H1 (cell line): ENCODE measurements around the gene MYPN. TPM values are rescaled to one million over a fixed set of nuclear protein-coding genes. Genes with fewer than 3 reads are reported as not detected.

Experiments used
- CTCF ChIA-PET: fragments of 300-600 bp; sonication (Branson Sonifier 250); formaldehyde crosslinking; loops from one replicate; lab custom pipeline; 2021; ENCODE audit not compliant: partially characterized antibody; lab: Charles Lee
- POLR2A ChIA-PET: fragments of 300-600 bp; sonication (Branson Sonifier 250); formaldehyde crosslinking; loops from one replicate; lab custom pipeline; 2021; ENCODE audit warnings: inconsistent platforms; ENCODE audit not compliant: partially characterized antibody; lab: Charles Lee
- DNase-seq, 2 experiments: peaks; one replicate each; pipeline versions ENCODE4 v3.0.0 to v3.0.0-alpha.2; 2010 to 2022; ENCODE audit warnings: low spot score in 2 of 2, low read depth in 1 of 2, mixed read lengths in 1 of 2
- FAIRE-seq: peaks from 2 replicates; lab custom pipeline; 2011; peaks lifted over from hg19 to GRCh38; lab: Jason Lieb, UNC
- H2AFZ ChIP-seq: 2 replicates; pipeline ENCODE4 v1.8.1; 2012; ENCODE audit warnings: low read length, inconsistent platforms
- H2AK5ac ChIP-seq: 2 replicates; pipeline ENCODE4 v1.6.1; 2013; ENCODE audit warnings: low read depth, low read length
- H2BK120ac ChIP-seq: replicated peaks from 2 replicates; pipeline ENCODE3; 2013; ENCODE audit warnings: low read depth, low read length, inconsistent platforms
- H2BK12ac ChIP-seq: 2 replicates; pipeline ENCODE4 v1.6.1; 2013; ENCODE audit warnings: low read depth, low read length
- H2BK15ac ChIP-seq: 2 replicates; pipeline ENCODE4 v1.6.1; 2013; ENCODE audit warnings: low read length
- H2BK20ac ChIP-seq: 2 replicates; pipeline ENCODE4 v1.6.1; 2013; ENCODE audit warnings: low read length
- H2BK5ac ChIP-seq: 2 replicates; pipeline ENCODE4 v1.6.1; 2013; ENCODE audit warnings: low read depth, low read length
- H3K14ac ChIP-seq: 2 replicates; pipeline ENCODE4 v1.6.1; 2013; ENCODE audit warnings: inconsistent platforms; ENCODE audit not compliant: insufficient read length
- H3K18ac ChIP-seq: 2 replicates; pipeline ENCODE4 v1.6.1; 2013; ENCODE audit warnings: low read length; ENCODE audit errors: extremely low read depth
- H3K23ac ChIP-seq: 2 replicates; pipeline ENCODE4 v1.6.1; 2013; ENCODE audit warnings: inconsistent platforms; ENCODE audit not compliant: insufficient read length
- H3K23me2 ChIP-seq: 2 replicates; pipeline ENCODE4 v1.6.1; 2013; ENCODE audit warnings: low read depth, low read length
- H3K27ac ChIP-seq: 2 replicates; pipeline ENCODE4 v1.6.1; 2011; ENCODE audit warnings: low read depth, low read length, inconsistent platforms
- H3K27me3 ChIP-seq, 4 experiments: replicated peaks in 1 of 4; 1 replicate in 1 of 4; 2 replicates in 3 of 4; pipeline versions ENCODE4 v1.6.1 to v1.8.1; 2011 to 2013; ENCODE audit warnings: low read length in 3 of 4, mild to moderate bottlenecking in 3 of 4, inconsistent platforms in 2 of 4, mixed read lengths in 2 of 4, moderate library complexity in 1 of 4; ENCODE audit not compliant: control insufficient read depth in 3 of 4, insufficient read depth in 3 of 4; ENCODE audit errors: extremely low read depth in 1 of 4
- H3K36me3 ChIP-seq, 4 experiments: 2 replicates each; pipeline versions ENCODE4 v1.6.1 to v1.8.1; 2011 to 2013; ENCODE audit warnings: mild to moderate bottlenecking in 4 of 4, low read length in 3 of 4, moderate library complexity in 2 of 4, control low read depth in 1 of 4, inconsistent platforms in 1 of 4; ENCODE audit not compliant: insufficient read depth in 4 of 4, control insufficient read depth in 2 of 4
- H3K4ac ChIP-seq: replicated peaks from 2 replicates; pipeline ENCODE3; 2013; ENCODE audit warnings: low read length, low read depth, mixed read lengths, inconsistent platforms; ENCODE audit not compliant: insufficient read length
- H3K4me1 ChIP-seq, 4 experiments: replicated peaks in 1 of 4; 1 replicate in 1 of 4; 2 replicates in 3 of 4; pipeline versions ENCODE4 v1.6.1 to v1.8.1; 2011 to 2013; ENCODE audit warnings: low read length in 3 of 4, inconsistent platforms in 2 of 4, mixed read lengths in 1 of 4; ENCODE audit not compliant: insufficient read depth in 4 of 4, control insufficient read depth in 3 of 4
- H3K4me2 ChIP-seq, 2 experiments: 2 replicates each; pipeline versions ENCODE4 v1.6.1 to v1.8.1; 2011 to 2013; ENCODE audit warnings: low read depth in 2 of 2, low read length in 2 of 2, control low read depth in 1 of 2, inconsistent platforms in 1 of 2, mild to moderate bottlenecking in 1 of 2; ENCODE audit not compliant: insufficient read depth in 1 of 2
- H3K4me3 ChIP-seq, 4 experiments: fragments of 200-600, 300-600 bp in 1 of 4; sonication (generic), shearing (Covaris generic), sonication (Bioruptor Twin) in 1 of 4; 2 replicates each; pipeline versions ENCODE4 v1.5.1 to v1.8.1; 2011 to 2016; ENCODE audit warnings: low read length in 4 of 4, low read depth in 3 of 4, control low read depth in 2 of 4, inconsistent platforms in 2 of 4, mild to moderate bottlenecking in 2 of 4, mixed read lengths in 1 of 4, moderate library complexity in 1 of 4; ENCODE audit not compliant: insufficient read depth in 2 of 4; ENCODE audit errors: extremely low read depth in 1 of 4
- H3K56ac ChIP-seq: replicated peaks from 2 replicates; pipeline ENCODE3; 2013; ENCODE audit warnings: low read depth, mild to moderate bottlenecking, mixed read lengths, low read length, inconsistent platforms; ENCODE audit not compliant: insufficient read length
- H3K79me1 ChIP-seq: 2 replicates; pipeline ENCODE4 v1.6.1; 2013; ENCODE audit warnings: low read depth, low read length, control low read depth
- H3K79me2 ChIP-seq, 2 experiments: 2 replicates each; pipeline versions ENCODE4 v1.6.1 to v1.8.1; 2012 to 2013; ENCODE audit warnings: low read length in 2 of 2, mild to moderate bottlenecking in 2 of 2, inconsistent platforms in 1 of 2; ENCODE audit not compliant: insufficient read depth in 2 of 2, control insufficient read depth in 1 of 2
- H3K9ac ChIP-seq, 4 experiments: replicated peaks in 1 of 4; 1 replicate in 1 of 4; 2 replicates in 3 of 4; pipeline versions ENCODE4 v1.6.1 to v1.8.1; 2011 to 2013; ENCODE audit warnings: low read depth in 3 of 4, low read length in 3 of 4, control low read depth in 2 of 4, mild to moderate bottlenecking in 2 of 4, moderate library complexity in 2 of 4, inconsistent platforms in 1 of 4; ENCODE audit errors: extremely low read depth in 1 of 4
- H3K9me3 ChIP-seq, 2 experiments: 2 replicates each; pipeline versions ENCODE4 v1.6.1 to v1.8.1; 2012 to 2013; ENCODE audit warnings: mild to moderate bottlenecking in 2 of 2, moderate library complexity in 2 of 2, control low read depth in 1 of 2, inconsistent platforms in 1 of 2, low read depth in 1 of 2, low read length in 1 of 2, mixed read lengths in 1 of 2; ENCODE audit not compliant: insufficient read depth in 2 of 2
- H4K20me1 ChIP-seq, 2 experiments: replicated peaks in 1 of 2; 2 replicates each; pipeline versions ENCODE3 to v1.8.1; 2011 to 2013; ENCODE audit warnings: inconsistent platforms in 2 of 2, low read length in 2 of 2, mild to moderate bottlenecking in 1 of 2; ENCODE audit not compliant: insufficient read depth in 2 of 2, control insufficient read depth in 1 of 2
- H4K5ac ChIP-seq: 2 replicates; pipeline ENCODE4 v1.6.1; 2013; ENCODE audit warnings: low read length, low read depth, mixed read lengths, inconsistent platforms; ENCODE audit not compliant: insufficient read length
- H4K8ac ChIP-seq: 2 replicates; pipeline ENCODE4 v1.8.0; 2013; ENCODE audit warnings: mild to moderate bottlenecking, moderate library complexity, low read length, inconsistent platforms; ENCODE audit not compliant: insufficient read depth; ENCODE audit errors: extremely low read depth
- H4K91ac ChIP-seq: replicated peaks from 2 replicates; pipeline ENCODE3; 2013; ENCODE audit warnings: low read length, mixed read lengths, inconsistent platforms; ENCODE audit not compliant: insufficient read length
- CHD1 ChIP-seq: IDR thresholded peaks from 2 replicates; pipeline ENCODE4 v1.6.1; 2012; ENCODE audit warnings: low read depth, low read length, improper control_type of control experiment
- EGR1 ChIP-seq: IDR thresholded peaks from 2 replicates; pipeline ENCODE4 v1.6.1; 2011; ENCODE audit warnings: low read depth, low read length, borderline replicate concordance
- HDAC2 ChIP-seq, 2 experiments: fragments of 300-600 bp in 1 of 2; sonication (generic) in 1 of 2; IDR thresholded peaks; 2 replicates each; pipeline ENCODE4 v1.6.1; 2011 to 2012; ENCODE audit warnings: low read depth in 2 of 2, low read length in 2 of 2, mild to moderate bottlenecking in 2 of 2, moderate library complexity in 2 of 2, borderline replicate concordance in 1 of 2, inconsistent platforms in 1 of 2
- HDAC6 ChIP-seq: IDR thresholded peaks from one replicate; pipeline ENCODE4 v1.7.1; 2012; ENCODE audit warnings: low read depth, mild to moderate bottlenecking, inconsistent platforms, low read length, moderate library complexity
- KDM4A ChIP-seq: IDR thresholded peaks from one replicate; pipeline ENCODE4 v1.7.1; 2012; ENCODE audit warnings: low read depth, mild to moderate bottlenecking, moderate library complexity, low read length, inconsistent platforms; ENCODE audit not compliant: severe bottlenecking
- RFX5 ChIP-seq: IDR thresholded peaks from 2 replicates; pipeline ENCODE4 v1.6.1; 2011; ENCODE audit warnings: low read depth, low read length, improper control_type of control experiment, borderline replicate concordance
- RNF2 ChIP-seq: fragments of 200-900, 300-1000 bp; sonication (generic); IDR thresholded peaks from 2 replicates; pipeline ENCODE4 v1.7.1; 2016; ENCODE audit warnings: borderline replicate concordance, low read depth, mild to moderate bottlenecking, antibody characterized with exemption, low read length; ENCODE audit not compliant: poor library complexity, severe bottlenecking; ENCODE audit errors: missing control alignments
- WGBS, 2 experiments: shearing (Covaris generic) in 1 of 2; methylation state at CpG; one replicate each; pipeline versions ENCODE4 v1.1.6 to v1.1.7; 2013 to 2015; ENCODE audit warnings: low lambda C conversion rate in 2 of 2, mixed read lengths in 2 of 2, inconsistent platforms in 1 of 2, low coverage in 1 of 2, missing lambda C conversion rate in 1 of 2; ENCODE audit not compliant: insufficient replicate concordance in 2 of 2, insufficient coverage in 1 of 2, insufficient read length in 1 of 2; ENCODE audit errors: extremely low coverage in 1 of 2, missing lambda C conversion rate in 1 of 2; 5-methylcytosine and 5-hydroxymethylcytosine counted together
- polyA plus RNA-seq, 7 experiments: library from polyadenylated mRNA; depleted of rRNA in 3 of 7; stranded (reverse) in 5 of 7; unstranded in 2 of 7; fragments of >200 nt in 5 of 7; fragments of 200-250 nt in 2 of 7; gene quantifications; 1 replicate in 5 of 7; 2 replicates in 1 of 7; 4 replicates in 1 of 7; pipeline versions ENCODE4 v1.2.1 to v1.2.3, GENCODE V29; 2011 to 2013; ENCODE audit warnings: missing spikeins in 2 of 7, mixed read lengths in 2 of 7
- total RNA-seq: library from RNA; stranded (reverse); fragmentation: NEBNext Ultra II Directional; extraction: Animal tissue kit (Norgen Biotek cat#: 25700); gene quantifications from 2 replicates; pipeline ENCODE4 v1.2.1, GENCODE V29; 2021

The MYPN gene
- total and polyA plus RNA-seq, 2 of the 8 experiments (the other 6 are each of a cell fraction or from before 2014, with no cell fraction given) = not detected

DNA sequence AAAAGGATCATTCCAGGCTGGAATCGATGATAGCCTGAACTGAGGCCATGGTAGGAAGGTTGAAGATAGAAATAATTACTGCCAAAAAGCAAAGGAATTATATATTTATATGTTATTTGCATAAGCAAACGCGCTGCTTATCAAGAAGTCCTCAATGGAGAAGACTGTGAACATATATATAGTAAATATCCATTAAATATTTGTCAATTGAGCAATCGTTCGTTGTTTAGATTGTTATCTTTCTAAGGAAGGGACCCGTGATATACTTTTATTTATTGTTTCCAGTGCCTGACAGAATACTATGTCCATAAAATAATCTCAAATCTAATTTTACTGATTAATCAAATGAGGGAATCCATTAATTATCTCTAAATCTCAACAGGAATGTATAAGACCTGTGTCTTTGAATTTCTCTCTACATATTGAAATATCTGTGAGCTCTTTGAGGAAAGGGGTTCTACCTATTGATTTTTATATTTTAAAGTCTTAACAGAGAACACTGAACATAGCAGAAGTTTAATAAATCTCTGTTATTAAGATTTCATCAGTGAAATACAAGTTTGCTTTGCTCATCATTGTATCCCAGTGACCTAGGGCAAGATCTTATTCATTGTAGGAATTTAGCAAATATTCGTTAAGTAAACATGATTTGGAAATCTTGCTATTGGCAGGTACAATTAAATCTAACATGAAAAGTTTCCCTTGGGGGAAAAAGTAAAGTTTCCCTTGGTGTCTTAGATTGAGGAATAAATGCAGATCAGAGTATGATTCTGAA, 22.2 kb upstream of the MYPN start:
- CTCF ChIA-PET = interaction anchor here (0.8 to 7.5 kb wide), 2 partner anchors 69 to 110 kb away, joined by 3 to 49 read pairs; no protein-coding TSS in a partner anchor
- no peak overlapping the region for H3K9ac ChIP-seq
- no peak overlapping the region for H3K56ac ChIP-seq
- POLR2A ChIA-PET = interaction anchor here (0.7 kb wide), 1 partner anchor 166 kb away, joined by 3 read pairs; no protein-coding TSS in a partner anchor
- WGBS, 2 experiments = 88% methylated on average over 7 of the region's 7 CpGs; no CpG with 5 or more reads in 1 of the 2 experiments
- no peak overlapping the region for H3K18ac ChIP-seq
- H3K4ac ChIP-seq = no peak overlapping the region
- no peaks in the 10 kb centered on the region for H3K23me2 ChIP-seq
- no peak overlapping the region for H3K23ac ChIP-seq
- no peak overlapping the region for H4K91ac ChIP-seq
- no peaks in the 10 kb centered on the region for H3K79me1 ChIP-seq
- no peak overlapping the region for H2BK5ac ChIP-seq
- no peak overlapping the region for H2AK5ac ChIP-seq
- H2BK12ac ChIP-seq = no peak overlapping the region
- peaks cover 0 to 7% (median 0%) of the 10 kb centered on the region in 4 experiments; a peak in 2 of 7 replicates for H3K4me1 ChIP-seq
- no peak overlapping the region for H4K8ac ChIP-seq
- no peak overlapping the region for H2BK20ac ChIP-seq
- H2BK120ac ChIP-seq = no peak overlapping the region
- no peak for DNase-seq
- no peaks in the 10 kb centered on the region for H3K27me3 ChIP-seq
- H4K20me1 ChIP-seq = no peaks in the 10 kb centered on the region
- no peak overlapping the region for H3K14ac ChIP-seq
- H3K36me3 ChIP-seq = no peaks in the 10 kb centered on the region
- no peak overlapping the region for H4K5ac ChIP-seq
- no peak overlapping the region; a peak in 1 of 8 replicates for H3K4me3 ChIP-seq
- H2BK15ac ChIP-seq = no peak overlapping the region
- H3K9me3 ChIP-seq = no peaks in the 10 kb centered on the region
- H3K79me2 ChIP-seq = no peaks in the 10 kb centered on the region
- H2AFZ ChIP-seq = no peak overlapping the region
- TF ChIP-seq EGR1 = no peak
- no peak for TF ChIP-seq RFX5
- TF ChIP-seq CHD1 = no peak
- TF ChIP-seq RNF2 = no peak
- no peak for TF ChIP-seq HDAC2 (IDR thresholded peaks at IDR 0.05; ENCODE audit: borderline replicate concordance in 1 of 2, low read depth in 2 of 2, low read length in 2 of 2)
- TF ChIP-seq HDAC6 = no peak
- no peak for TF ChIP-seq KDM4A
- TF ChIP-seq, all 59 proteins: peak for 0
- FAIRE-seq = peak; percentile 62
- Histone ChIP-seq H3K27ac (no peak overlapping the region), H3K4me2 (no peak overlapping the region)
